PC-3 (cell line): Measurements from ENCODE around the gene ARNT2.

Source experiments
- CTCF ChIP-seq: fragments of 300-600 bp; sonication (generic); conservative IDR thresholded peaks from 2 replicates; pipeline ENCODE4 v1.5.1; 2017; ENCODE audit warnings: antibody characterized with exemption, low read depth, mild to moderate bottlenecking, low read length
- EZH2 ChIP-seq: fragments of 300-600 bp; sonication (generic); IDR thresholded peaks from one replicate; pipeline ENCODE4 v1.6.1; 2017; ENCODE audit warnings: antibody characterized with exemption, mild to moderate bottlenecking, low read length; ENCODE audit not compliant: unreplicated experiment

GRCh38 chr15:80478075-80478474 is 73.9 kb downstream of the ARNT2 start:
- TF ChIP-seq EZH2 (no peak), CTCF (no peak)
